Measurements from ENCODE around the gene LCAT.

- TF ChIP-seq ZNF274 (IDR thresholded peaks at IDR 0.05; ENCODE audit: low read depth, low read length) (no peak), SUZ12 (IDR thresholded peaks at IDR 0.05; ENCODE audit: extremely low read depth, insufficient read depth, insufficient read length) (no peak)
Measured at GRCh38 chr16:67936124-67936879, 7.6 kb downstream of the LCAT start, which contains the start of gene PSMB10.
